HPDE6-E6E7 (cell line): Measurements from ENCODE around the gene ZXDC.

Experiments used
- DNase-seq: peaks from one replicate; pipeline ENCODE4 v3.0.0; 2011; ENCODE audit warnings: missing footprints; ENCODE audit errors: extremely low spot score

Gene ZXDC

GRCh38 chr3:126394977-126395321, 80.7 kb downstream of the ZXDC start:
- no peak for DNase-seq

GRCh38 chr3:126394179-126394976, 81.3 kb downstream of the ZXDC start, which contains the start of gene CFAP100:
Gene CFAP100 (plus strand): TSS chr3:126394909. CDS start chr3:126396001, 1,092 bp downstream.
- DNase-seq, result no peak

DNA sequence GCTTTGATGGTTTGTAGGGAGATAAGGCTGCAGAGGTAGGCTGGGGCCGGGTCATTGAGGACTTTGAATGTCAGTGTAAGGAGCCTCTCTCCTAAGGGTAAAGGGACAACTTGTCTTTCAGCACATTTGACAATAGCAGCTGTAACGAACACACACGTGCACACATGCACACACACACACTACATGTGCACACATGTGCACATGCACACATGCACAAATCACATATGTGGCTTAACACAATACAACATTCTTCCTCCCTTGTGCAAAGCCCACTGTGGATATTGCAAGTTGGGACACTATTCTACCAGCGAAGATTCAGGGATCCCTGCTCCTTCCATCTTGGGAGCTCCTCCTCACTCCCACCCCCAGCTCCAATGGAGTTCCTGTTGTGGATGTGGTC, 82.1 kb downstream of the ZXDC start:
- no peak for DNase-seq

DNA sequence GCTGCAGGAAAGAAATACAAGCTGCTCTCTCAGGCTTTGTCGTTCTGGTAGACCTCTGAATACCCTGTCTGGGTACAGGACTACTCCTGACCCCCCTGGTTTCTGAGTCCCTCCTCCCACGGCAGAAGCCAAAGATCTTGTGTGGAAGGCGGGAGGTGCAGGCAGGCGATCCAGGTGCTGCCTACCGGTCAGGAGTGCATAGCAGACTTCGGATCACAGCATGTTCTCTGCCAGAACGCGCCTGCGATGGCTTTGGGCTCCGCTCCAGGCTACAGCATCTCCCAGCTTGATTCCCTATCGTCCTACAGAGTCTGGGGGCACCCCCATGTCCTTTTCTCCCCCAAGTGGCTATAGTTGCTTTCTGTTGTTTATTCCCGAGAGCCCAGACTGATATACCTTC, 83.4 kb downstream of the ZXDC start:
- no peak for DNase-seq

GRCh38 chr3:126391631-126392030, 84.1 kb downstream of the ZXDC start:
- no peak for DNase-seq

- DNase-seq, result no peak
Observed at GRCh38 chr3:126390751-126391150, 84.9 kb downstream of the ZXDC start.

GRCh38 chr3:126390201-126390600, 85.5 kb downstream of the ZXDC start:
- DNase-seq, result no peak

DNA sequence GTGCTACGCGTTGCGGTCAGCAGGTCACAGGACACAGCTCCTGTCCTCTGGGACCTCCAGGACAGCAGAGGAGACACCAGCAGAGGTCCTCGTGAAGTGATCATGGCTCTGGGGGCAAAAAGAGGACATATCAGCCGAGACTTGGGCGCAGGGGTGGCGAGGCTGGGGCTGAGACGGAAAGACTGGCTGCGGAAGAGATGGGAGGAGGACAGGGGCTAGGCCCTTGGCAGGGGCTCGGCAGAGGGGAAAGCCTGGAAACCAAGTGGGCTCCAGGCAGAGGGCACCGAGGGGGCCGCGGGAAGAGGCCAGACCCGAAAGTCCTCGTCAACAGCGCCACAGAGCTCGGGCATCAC, 85.9 kb downstream of the ZXDC start:
- no peak for DNase-seq

DNA sequence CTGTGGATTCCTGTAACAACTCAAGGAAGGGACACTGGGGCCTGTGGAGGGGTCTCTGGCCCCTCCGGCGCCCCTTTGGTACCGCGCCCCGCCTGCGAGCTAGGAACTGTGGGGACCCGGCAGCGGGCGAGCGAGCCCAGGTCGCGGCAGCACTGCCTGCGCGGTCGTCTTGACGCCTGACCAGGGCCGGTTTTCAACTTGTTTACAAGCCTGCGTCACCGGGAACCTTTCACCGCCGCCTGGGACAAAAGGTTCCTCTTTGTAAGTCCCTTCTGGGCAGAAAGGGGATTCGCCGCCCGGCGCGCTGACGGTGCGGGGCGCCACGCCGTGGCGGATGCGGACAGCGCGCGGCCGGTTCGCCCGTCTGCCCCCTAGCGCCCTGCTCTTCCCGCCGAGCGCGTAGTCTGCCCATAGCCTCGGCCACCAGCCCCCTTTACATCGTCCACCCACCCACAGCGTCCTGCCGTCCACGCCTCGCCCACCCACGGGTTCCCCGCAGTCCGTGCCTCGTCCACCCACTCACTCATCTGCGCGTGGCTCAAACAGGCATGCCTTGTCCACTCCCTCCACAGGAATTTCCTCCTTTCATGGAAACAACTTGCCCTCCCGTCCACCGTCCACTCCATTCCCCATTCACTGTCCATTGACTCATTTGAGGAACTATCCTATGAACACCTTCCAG, 86.4 kb downstream of the ZXDC start:
- peak; percentile 66 for DNase-seq
